CD4-positive, alpha-beta T cell treated with Interleukin-15 for 4 hours (primary cell): ENCODE measurements around the gene SH3RF1.

Experiments used
- DNase-seq: peaks from one replicate; pipeline ENCODE4 v3.0.0-alpha.2; 2020; ENCODE audit warnings: low spot score

The SH3RF1 gene

DNA sequence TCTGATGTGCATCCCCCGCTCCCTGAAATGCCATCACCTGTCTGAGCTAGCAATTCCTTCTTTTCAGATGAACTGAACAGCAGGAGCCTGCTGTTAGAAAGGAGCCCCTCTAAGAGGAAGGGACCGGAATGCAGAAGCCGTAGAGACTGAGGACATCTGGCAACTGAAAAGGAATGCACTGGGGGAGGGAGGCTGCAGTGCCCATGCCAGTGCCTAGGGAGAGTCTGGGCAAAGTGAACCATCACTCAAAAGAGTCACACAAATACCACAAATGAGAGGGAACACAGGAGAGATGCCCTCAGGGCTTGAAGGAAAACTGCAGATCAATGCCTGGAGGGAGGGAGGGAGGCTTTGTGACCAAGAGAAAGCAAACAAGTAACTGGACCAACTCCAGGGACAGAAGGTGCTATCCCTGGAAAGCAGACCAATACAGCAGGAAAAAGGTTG, 166.8 kb downstream of the SH3RF1 start:
- DNase-seq: no peak

- no peak for DNase-seq
These were observed 168.7 kb downstream of the SH3RF1 start for GRCh38 chr4:169102026-169102425.

DNA sequence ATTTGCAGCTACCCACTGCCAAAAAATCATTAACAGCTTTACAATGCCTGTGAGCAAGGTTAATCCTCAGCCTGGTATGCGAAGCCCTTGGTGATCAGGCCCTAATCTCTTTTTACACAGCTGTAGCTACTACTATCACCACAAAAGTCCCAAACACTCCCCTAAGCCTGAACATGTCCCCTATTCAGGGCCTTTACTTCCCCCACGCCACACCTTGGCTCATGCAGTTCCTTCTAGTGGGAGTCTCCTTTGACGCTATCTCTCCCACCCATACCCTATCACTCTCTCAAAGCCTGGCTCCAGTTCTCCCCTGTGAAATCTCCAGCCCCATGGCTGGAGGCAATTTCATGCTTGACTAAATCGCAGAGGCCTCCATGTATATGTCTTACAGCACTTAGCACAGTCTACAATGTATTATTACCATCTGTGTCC, 170.1 kb downstream of the SH3RF1 start:
- no peak for DNase-seq

- DNase-seq: no peak
These were observed 171.0 kb downstream of the SH3RF1 start for GRCh38 chr4:169099771-169100180.

DNA sequence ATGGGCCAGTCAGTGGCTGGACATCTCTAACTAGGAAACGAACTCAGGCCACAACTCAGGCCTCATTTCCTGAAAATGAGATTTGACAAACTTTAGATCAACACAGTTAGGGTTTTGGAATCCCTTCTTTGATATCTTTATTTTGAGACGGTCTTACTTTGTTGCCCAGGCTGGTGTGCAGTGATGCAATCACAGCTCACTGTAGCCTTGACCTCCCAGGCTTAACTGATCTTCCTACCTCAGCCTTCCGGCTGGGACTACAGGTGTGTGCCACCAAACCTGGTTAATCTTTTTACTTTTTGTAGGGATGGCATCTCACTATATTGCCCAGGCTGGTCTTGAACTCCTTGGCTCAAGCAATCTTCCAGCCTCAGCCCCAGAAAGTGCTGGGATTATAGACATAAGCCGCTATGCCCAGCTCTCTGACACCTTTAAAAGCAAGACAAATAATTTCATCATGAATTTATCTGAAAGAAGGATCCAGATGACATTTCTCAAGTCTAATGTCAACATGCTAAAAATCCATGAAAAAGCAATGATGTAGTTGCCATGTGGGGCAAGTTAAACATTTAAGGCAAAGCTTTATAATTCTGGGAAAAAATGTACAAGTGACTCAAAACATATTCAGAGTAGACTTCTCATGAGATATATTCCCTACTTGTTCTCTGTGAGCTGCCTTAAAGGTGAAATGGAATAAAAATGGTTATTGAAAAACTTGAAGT, 171.6 kb downstream of the SH3RF1 start:
- no peak for DNase-seq

- DNase-seq: no peak
These were observed 172.2 kb downstream of the SH3RF1 start for GRCh38 chr4:169098532-169098931.

GRCh38 chr4:169098054-169098497, 172.7 kb downstream of the SH3RF1 start:
- DNase-seq: no peak

- DNase-seq: no peak
These were observed 174.5 kb downstream of the SH3RF1 start for GRCh38 chr4:169096221-169096620.

DNA sequence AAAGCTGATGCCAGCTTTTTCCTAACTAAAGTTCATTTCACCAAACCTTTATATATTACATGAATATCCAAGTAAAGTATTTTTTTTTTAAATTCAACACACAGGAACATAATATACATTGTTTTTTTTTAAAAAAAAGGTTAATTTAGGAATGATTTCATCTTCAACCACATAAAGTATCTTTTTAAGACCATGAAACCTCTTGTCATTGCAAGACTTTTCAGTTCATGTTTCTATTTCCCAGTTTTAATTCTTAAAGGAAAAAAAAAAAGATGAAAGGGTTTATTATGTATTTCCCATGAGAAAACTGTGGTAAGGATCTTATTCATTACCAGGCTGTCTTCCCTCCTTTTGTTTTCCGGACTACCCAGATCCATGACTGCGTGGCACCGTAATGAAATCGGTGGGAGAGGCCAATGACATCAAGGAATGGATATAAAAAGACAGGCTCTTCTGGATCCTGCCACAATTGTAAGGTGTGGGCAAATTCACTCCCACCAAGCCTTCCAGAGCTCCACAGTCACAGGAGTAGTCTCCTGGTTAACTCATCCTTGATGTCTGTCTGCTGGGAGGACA, 176.0 kb downstream of the SH3RF1 start:
- DNase-seq: no peak

DNA sequence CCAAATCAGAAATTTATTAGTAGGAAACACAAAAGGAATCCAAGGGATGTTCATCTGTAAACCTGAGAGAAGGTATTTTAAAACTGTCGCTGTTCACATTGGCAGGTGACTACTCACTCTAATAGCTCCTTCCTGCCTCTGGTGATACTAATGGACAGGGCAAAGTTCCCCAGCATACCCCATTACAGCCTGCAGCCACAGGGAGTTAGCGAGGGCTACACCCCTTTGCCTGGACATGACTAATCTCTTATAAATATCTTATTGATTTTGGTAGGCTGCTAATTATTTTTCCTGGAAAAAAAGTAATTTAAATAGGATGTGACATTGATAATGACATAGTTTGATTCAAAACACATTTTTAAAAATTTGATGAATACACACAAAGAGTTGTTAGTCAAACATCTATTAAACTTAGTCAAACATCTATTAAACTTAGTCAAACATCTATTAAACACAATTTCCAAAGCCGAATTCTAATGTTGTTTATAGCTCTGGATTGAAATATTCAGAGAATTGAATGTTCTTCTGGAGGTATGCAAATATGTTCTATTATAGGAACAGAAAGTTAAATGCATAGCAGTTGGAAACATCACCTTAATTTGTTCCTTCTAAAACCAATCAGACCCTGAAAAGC, 177.8 kb downstream of the SH3RF1 start:
- no peak for DNase-seq

DNA sequence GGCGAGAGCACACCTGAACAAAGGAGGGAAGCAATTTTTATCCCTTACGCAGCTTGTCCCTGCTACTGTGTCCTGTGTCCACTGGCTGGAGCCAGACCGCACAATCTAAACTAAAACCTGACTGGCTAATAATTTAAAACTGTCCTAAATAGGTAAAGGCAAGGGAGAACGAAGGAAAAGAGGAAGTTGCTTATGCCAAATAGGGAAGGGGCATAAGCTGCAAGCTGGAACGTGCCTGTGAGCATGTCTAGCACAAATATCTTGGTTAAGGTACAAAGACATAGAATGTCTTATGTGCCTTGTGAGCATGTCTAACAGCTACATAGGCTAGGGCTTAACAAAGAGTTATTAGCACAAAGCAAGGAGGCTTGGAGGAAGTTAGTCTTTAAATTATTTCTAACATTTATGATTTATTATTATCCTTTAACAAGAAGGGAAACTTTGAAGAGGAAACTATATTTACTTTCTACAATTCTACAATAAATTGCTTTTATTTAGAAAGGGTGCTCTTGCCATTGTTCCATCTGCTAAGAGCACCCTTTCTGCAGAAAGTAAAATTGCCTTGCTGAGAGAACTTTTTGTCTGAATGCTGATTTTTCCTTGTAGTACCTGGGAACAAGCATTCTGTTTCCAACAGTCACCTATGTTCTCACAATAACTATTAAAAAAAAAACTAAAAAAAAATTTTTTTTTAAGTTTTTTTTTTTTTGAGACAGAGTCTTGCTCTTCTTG, 180.1 kb downstream of the SH3RF1 start:
- DNase-seq: no peak

DNA sequence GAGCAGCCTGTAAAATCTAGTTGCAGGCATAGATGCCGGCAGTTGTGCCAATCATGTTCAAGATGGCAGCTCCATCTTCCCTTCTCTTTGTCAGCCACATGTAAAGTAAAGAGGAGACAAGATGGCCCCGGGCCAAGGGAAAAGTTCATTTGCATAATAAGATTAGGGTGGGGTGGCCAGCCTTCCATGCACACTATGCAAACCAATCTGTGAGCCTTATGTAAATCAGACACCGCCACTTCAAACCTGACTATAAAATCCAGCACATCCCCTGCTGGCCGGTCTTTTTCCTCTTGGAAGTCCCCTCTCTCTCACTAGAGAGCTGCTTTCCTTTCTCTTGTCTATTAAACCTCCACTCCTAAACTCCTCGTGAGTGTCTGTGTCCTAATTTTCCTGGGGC, 181.8 kb downstream of the SH3RF1 start:
- no peak for DNase-seq

GRCh38 chr4:169084954-169085353, 185.8 kb downstream of the SH3RF1 start:
- DNase-seq: no peak

GRCh38 chr4:169080981-169081380, 189.8 kb downstream of the SH3RF1 start:
- DNase-seq: no peak

DNA sequence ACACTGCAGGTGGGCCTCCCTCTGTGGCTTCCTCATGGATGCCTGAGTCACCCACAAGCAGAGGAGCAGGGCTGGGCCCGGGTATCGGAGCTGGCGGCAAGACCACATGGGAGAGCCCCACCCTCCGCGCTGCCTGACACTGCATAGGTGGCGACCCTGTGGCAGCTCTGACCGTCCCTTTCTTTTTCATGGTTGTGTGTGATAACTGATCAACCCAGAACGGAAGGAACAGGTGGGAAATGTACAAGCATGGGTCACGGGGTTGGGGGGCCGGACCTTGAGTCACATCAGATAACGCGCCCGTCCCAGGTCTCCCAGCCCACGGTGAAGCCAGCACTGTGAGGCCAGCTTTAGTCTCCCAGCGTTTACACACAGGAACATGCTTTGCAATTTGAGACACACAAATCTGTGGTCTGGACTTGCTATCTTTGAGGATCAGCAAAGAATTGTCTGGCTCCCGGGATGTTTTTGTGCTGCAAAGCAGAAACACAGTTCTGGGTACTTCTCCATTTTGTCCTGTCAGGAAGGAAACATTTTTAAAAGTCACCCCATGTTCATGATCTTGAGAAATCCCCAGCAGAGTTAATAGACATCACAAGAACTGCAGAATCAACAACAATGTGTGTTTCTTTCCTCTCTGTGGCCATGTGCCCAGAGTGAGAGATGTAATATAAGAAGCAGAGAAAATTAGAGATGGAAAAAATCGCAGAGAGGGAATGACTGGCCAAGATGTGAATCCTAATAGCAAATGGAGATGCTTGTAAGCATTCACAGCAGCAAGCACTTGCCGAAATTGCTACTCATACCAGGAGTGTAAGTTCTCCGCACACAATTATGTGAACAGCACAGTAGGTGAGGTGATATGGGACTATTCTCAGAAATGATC, 190.6 kb downstream of the SH3RF1 start:
- DNase-seq: no peak

- no peak for DNase-seq
These were observed 196.6 kb downstream of the SH3RF1 start for GRCh38 chr4:169074117-169074516.

- no peak for DNase-seq
These were observed 199.0 kb downstream of the SH3RF1 start for GRCh38 chr4:169071747-169072146.

DNA sequence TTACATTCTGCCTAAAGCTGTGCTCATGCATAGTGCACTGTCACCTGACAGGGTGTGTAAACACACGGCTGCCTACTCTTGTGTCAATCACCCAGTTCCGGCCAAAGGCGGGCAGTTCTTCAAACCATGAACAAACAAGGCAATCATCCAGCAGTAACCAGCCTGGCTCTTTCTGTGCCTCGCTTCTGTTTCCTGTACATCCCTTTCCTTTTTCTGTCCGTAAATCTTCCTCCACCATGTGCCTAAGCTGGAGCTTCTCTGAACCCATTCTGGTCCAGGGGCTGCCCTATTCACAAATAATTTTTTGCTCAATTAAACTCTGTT, 199.9 kb downstream of the SH3RF1 start:
- DNase-seq: no peak

DNA sequence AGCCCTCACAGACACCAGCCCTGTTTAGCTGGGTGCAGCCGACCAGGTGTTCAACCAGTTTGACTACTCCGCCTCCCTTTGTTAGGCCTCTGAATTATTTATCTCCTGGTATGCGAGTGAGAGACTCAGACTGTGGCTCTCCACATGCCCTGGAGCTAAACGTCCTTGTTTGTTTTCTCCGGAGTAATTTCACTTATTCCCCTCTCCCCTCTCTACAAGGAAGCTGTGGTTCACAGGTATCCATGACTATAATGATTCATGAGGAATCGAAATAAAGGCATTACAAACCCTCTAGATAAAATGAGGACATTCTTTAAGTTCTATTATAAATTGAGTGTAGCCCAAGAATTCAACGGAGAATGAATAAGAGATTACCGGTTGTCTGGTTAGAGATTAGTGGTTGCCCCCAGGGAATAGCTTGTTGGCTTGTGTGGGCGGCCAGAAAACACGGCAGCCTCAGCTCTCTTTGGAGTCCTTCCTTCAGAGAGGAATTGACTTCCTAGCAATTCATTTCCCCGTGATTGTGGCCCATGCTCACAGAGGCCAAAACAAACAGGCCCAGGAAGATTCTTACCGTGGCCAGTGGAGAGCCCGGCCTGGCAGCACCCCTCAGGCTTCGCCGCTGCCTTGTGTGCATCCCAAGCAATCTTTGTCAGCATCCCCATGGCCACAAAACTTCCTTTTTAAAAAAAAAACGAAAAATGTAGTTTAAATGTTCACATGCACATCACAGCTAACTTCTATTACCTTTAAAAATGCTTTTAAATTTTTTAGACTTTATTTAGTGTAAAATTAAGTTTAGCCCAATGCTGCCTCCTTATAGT, 200.5 kb downstream of the SH3RF1 start:
- no peak for DNase-seq

DNA sequence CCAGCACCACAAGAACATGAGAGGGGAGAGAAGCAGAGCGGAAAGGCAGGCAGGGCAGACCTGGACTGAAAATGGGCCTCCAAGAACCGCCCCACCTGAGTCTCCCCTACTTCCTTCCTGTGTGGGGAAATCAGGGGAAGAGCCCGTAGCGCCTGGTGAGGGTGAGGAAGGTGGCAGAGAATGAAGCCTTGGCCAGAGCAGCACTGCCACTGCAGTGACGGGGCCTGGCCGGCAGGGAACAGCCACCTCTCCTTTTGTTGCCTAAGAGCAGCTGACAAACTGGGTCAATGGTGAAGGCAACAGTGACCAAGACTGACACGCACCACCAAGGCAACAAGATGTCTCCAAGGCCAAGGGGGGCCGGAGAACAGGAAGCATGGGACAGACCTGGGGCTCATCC, 202.3 kb downstream of the SH3RF1 start:
- no peak for DNase-seq

- no peak for DNase-seq
These were observed 203.8 kb downstream of the SH3RF1 start for GRCh38 chr4:169066934-169067333.
